Measurements from ENCODE around the gene RS1. TPM values are rescaled to one million over a fixed set of nuclear protein-coding genes. Genes with fewer than 3 reads are reported as not detected.

RS1 gene
- total RNA-seq, 4 donors from 2014 or later: not detected

DNA sequence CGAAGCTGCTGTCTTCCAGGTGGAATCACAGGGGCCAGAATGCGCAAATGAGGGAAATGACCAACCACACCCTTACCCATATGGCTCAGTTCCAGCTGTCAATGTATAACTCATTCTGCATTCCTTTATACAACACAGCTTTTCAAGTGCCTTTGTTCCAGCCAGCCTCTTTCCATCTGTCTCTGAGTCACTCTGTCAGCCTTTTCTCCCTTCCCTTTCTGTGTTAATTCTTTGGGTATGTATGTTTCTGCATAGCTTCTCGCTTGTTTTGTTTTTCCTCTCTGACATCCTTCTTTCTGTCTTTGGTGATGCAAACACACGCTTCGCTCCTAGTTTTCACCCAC lies 54.5 kb downstream of the RS1 start:
- WGBS, 2 donors: 76 to 83% methylated on average over 5 of the region's 5 CpGs
- no peak overlapping the region for H3K4me3 ChIP-seq (ENCODE audit: low read depth, poor library complexity, severe bottlenecking)
- no peak for DNase-seq (ENCODE audit: low spot score in 2 of 2)
- no peak for TF ChIP-seq POLR2A (IDR thresholded peaks at IDR 0.05)
- TF ChIP-seq, protein P1, sequence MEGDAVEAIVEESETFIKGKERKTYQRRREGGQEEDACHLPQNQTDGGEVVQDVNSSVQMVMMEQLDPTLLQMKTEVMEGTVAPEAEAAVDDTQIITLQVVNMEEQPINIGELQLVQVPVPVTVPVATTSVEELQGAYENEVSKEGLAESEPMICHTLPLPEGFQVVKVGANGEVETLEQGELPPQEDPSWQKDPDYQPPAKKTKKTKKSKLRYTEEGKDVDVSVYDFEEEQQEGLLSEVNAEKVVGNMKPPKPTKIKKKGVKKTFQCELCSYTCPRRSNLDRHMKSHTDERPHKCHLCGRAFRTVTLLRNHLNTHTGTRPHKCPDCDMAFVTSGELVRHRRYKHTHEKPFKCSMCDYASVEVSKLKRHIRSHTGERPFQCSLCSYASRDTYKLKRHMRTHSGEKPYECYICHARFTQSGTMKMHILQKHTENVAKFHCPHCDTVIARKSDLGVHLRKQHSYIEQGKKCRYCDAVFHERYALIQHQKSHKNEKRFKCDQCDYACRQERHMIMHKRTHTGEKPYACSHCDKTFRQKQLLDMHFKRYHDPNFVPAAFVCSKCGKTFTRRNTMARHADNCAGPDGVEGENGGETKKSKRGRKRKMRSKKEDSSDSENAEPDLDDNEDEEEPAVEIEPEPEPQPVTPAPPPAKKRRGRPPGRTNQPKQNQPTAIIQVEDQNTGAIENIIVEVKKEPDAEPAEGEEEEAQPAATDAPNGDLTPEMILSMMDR (IDR thresholded peaks at IDR 0.05): no peak
- intact Hi-C loops (cut with DNase I; ENCODE audit: low total_unique reads): no loop called here

- intact Hi-C loops (cut with DNase I; ENCODE audit: low total_unique reads): no loop called here
- TF ChIP-seq, protein P1 (IDR thresholded peaks at IDR 0.05): no peak
- no peak for TF ChIP-seq POLR2A (IDR thresholded peaks at IDR 0.05)
These were observed 55.1 kb downstream of the RS1 start for GRCh38 chrX:18616688-18617406.

DNA sequence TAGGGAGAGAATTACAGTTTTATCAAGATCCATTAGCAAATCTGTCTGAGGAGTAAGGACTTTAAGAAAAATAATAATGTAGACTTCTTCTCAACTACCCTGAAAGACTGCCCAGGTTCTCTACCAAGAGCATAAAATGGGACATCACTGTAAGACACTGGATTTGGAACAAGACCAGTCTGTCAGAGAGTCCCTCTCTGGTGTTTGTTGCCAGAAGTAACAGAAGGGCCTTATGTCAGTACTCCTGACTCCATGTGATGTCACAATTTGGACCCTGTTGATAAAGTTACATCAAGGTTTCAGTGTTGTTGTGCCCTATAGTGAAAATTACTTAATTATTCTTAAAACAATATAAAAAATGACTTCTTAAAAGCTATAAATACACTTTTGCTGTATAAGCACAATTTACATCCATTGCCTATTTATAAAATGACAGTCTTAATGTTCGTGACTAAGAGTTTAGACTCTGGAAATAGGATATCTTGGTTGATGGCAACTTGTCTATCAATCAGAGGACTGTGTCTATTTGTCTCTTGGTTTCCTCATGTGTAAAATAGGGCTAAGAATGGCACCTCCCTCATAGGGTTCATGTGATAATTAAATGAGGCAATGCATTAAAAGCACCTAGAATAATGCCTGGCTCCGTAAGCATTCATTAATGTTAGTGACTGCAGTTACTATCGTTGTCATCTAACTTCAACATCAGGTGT lies 57.8 kb downstream of the RS1 start:
- no peak overlapping the region for H3K4me3 ChIP-seq (ENCODE audit: low read depth, poor library complexity, severe bottlenecking)
- no peak for TF ChIP-seq POLR2A (IDR thresholded peaks at IDR 0.05)
- TF ChIP-seq, protein P1 (IDR thresholded peaks at IDR 0.05): no peak
- no peak for DNase-seq (ENCODE audit: low spot score in 2 of 2)
- intact Hi-C loops (cut with DNase I; ENCODE audit: low total_unique reads): no loop called here
- 87 to 93% methylated on average over 3 of the region's 3 CpGs for WGBS, 2 donors

More at GRCh38 chrX:18616688-18617406, 55.1 kb downstream of the RS1 start:
- 82 to 85% methylated on average over 8 of the region's 8 CpGs for WGBS, 2 donors
- DNase-seq (ENCODE audit: low spot score in 2 of 2): no peak
- H3K4me3 ChIP-seq (ENCODE audit: low read depth, poor library complexity, severe bottlenecking): no peak overlapping the region

DNA sequence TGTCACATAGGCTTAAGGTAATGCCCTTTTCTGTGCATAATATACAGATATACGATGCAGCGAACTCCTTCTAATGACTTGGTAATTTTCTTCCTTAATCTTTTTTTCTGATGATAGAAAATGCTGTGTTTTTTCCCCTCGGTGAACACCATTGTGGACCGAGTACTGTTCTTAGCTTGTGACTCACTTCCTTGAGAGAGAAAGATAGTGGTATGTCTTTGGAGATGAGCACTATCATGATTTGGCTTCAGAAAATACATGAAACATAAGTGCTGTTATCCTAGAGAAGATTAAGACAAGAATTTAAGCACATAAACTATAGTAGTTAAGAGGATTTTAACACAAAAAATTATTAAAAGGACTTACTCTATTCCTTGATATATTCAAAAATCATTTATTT lies 63.9 kb downstream of the RS1 start:
- H3K4me3 ChIP-seq (ENCODE audit: low read depth, poor library complexity, severe bottlenecking): no peak overlapping the region
- TF ChIP-seq, protein P1 (IDR thresholded peaks at IDR 0.05): no peak
- TF ChIP-seq POLR2A (IDR thresholded peaks at IDR 0.05): no peak
- 76 to 88% methylated on average over 4 of the region's 4 CpGs for WGBS, 2 donors
- intact Hi-C loops (cut with DNase I; ENCODE audit: low total_unique reads): no loop called here
- DNase-seq (ENCODE audit: low spot score in 2 of 2): no peak

DNA sequence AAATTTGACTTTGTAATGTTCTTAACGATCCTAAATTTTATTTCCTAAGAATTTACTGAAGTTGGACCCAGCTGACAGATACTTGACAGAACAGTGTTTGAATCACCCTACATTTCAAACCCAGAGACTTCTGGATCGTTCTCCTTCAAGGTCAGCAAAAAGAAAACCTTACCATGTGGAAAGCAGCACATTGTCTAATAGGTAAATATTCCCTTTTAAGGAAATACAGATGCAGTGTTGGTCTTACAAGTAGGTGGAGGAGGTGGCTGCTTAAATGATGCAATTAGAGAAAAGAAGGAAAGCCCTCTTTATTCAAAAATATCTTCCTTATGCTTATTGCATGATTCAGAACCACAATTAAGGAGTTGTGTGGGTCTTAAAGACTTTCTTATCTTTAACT lies 73.5 kb downstream of the RS1 start:
- TF ChIP-seq, protein P1 (IDR thresholded peaks at IDR 0.05): no peak
- TF ChIP-seq POLR2A (IDR thresholded peaks at IDR 0.05): no peak
- intact Hi-C loops (cut with DNase I; ENCODE audit: low total_unique reads): no loop called here
- DNase-seq (ENCODE audit: low spot score in 2 of 2): no peak
- 73 to 93% methylated on average over 2 of the region's 2 CpGs for WGBS, 2 donors
- H3K4me3 ChIP-seq (ENCODE audit: low read depth, poor library complexity, severe bottlenecking): no peak overlapping the region
